WTC11 (cell line): ENCODE results near the gene ANKRD37.

ENCODE experiments used
- MYBL2 ChIP-seq: sonication (generic); formaldehyde crosslinking; IDR thresholded peaks from 2 replicates; pipeline ENCODE4 v1.8.1; 2023; ENCODE audit warnings: mild to moderate bottlenecking, moderate library complexity, missing genetic modification reagents
- NFYB ChIP-seq: sonication (generic); formaldehyde crosslinking; conservative IDR thresholded peaks from 2 replicates; pipeline ENCODE4 v1.8.0; 2022; ENCODE audit warnings: low read depth, missing genetic modification reagents
- TF ChIP-seq, protein P1 (sequence below): sonication (generic); formaldehyde crosslinking; IDR thresholded peaks from 2 replicates; pipeline ENCODE4 v1.8.1; 2023; ENCODE audit warnings: mild to moderate bottlenecking, missing genetic modification reagents, borderline replicate concordance
- TF ChIP-seq, protein P2 (sequence below): sonication (generic); formaldehyde crosslinking; IDR thresholded peaks from 2 replicates; pipeline ENCODE4 v1.8.1; 2023; ENCODE audit warnings: mild to moderate bottlenecking, missing genetic modification reagents

- TF ChIP-seq, protein P1, sequence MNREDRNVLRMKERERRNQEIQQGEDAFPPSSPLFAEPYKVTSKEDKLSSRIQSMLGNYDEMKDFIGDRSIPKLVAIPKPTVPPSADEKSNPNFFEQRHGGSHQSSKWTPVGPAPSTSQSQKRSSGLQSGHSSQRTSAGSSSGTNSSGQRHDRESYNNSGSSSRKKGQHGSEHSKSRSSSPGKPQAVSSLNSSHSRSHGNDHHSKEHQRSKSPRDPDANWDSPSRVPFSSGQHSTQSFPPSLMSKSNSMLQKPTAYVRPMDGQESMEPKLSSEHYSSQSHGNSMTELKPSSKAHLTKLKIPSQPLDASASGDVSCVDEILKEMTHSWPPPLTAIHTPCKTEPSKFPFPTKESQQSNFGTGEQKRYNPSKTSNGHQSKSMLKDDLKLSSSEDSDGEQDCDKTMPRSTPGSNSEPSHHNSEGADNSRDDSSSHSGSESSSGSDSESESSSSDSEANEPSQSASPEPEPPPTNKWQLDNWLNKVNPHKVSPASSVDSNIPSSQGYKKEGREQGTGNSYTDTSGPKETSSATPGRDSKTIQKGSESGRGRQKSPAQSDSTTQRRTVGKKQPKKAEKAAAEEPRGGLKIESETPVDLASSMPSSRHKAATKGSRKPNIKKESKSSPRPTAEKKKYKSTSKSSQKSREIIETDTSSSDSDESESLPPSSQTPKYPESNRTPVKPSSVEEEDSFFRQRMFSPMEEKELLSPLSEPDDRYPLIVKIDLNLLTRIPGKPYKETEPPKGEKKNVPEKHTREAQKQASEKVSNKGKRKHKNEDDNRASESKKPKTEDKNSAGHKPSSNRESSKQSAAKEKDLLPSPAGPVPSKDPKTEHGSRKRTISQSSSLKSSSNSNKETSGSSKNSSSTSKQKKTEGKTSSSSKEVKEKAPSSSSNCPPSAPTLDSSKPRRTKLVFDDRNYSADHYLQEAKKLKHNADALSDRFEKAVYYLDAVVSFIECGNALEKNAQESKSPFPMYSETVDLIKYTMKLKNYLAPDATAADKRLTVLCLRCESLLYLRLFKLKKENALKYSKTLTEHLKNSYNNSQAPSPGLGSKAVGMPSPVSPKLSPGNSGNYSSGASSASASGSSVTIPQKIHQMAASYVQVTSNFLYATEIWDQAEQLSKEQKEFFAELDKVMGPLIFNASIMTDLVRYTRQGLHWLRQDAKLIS = no peak
- TF ChIP-seq NFYB = no peak
- TF ChIP-seq, protein P2, sequence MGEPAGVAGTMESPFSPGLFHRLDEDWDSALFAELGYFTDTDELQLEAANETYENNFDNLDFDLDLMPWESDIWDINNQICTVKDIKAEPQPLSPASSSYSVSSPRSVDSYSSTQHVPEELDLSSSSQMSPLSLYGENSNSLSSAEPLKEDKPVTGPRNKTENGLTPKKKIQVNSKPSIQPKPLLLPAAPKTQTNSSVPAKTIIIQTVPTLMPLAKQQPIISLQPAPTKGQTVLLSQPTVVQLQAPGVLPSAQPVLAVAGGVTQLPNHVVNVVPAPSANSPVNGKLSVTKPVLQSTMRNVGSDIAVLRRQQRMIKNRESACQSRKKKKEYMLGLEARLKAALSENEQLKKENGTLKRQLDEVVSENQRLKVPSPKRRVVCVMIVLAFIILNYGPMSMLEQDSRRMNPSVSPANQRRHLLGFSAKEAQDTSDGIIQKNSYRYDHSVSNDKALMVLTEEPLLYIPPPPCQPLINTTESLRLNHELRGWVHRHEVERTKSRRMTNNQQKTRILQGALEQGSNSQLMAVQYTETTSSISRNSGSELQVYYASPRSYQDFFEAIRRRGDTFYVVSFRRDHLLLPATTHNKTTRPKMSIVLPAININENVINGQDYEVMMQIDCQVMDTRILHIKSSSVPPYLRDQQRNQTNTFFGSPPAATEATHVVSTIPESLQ (CRISPR knock-in tag) = no peak
- TF ChIP-seq MYBL2 (CRISPR knock-in tag) = no peak
These were observed 13.2 kb upstream of the ANKRD37 start for GRCh38 chr4:185383451-185383850.
